ENCODE measurements around the gene METTL3.
A peak's percentile ranks its signal among the peaks of the same experiment; 100 is the strongest.

Gene METTL3

GRCh38 chr14:21543963-21544362, 32.8 kb upstream of the METTL3 start:
- Histone ChIP-seq H3K27ac (no peak overlapping the region), H3K9me3 (no peaks in the 10 kb centered on the region), H3K27me3 (peaks cover 0 to 18% of the 10 kb centered on the region in 2 donors), H3K4me3 (no peak overlapping the region), H3K36me3 (no peaks in the 10 kb centered on the region), H3K4me1 (no peaks in the 10 kb centered on the region)
- TF ChIP-seq, protein P1, sequence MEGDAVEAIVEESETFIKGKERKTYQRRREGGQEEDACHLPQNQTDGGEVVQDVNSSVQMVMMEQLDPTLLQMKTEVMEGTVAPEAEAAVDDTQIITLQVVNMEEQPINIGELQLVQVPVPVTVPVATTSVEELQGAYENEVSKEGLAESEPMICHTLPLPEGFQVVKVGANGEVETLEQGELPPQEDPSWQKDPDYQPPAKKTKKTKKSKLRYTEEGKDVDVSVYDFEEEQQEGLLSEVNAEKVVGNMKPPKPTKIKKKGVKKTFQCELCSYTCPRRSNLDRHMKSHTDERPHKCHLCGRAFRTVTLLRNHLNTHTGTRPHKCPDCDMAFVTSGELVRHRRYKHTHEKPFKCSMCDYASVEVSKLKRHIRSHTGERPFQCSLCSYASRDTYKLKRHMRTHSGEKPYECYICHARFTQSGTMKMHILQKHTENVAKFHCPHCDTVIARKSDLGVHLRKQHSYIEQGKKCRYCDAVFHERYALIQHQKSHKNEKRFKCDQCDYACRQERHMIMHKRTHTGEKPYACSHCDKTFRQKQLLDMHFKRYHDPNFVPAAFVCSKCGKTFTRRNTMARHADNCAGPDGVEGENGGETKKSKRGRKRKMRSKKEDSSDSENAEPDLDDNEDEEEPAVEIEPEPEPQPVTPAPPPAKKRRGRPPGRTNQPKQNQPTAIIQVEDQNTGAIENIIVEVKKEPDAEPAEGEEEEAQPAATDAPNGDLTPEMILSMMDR (IDR thresholded peaks at IDR 0.05): no peak
- intact Hi-C loops (cut with DNase I; ENCODE audit: low total_unique reads): no loop called here
- DNase-seq: no peak

DNA sequence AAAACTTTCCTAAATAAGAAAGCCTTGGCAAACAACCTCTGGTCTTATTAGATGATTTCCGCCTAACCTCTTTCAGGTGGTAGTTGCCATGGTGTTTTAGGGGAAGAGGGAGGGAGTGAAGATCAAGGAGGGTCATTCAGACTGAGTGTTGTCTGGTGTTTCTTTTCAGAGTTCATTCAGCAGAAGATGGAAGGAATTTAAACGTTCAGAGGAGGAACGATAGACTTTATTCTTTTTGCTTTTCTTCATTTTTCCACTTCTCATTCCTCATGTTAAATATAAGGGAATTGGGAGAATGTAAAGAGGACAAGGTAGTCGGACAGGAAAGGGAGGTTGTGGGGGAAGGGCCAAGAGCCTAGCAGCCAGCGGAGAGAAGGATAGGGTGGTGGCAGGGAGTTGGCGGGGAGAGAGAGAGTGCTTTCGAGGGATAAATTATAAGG, 32.4 kb upstream of the METTL3 start:
- H3K27me3 ChIP-seq: peaks cover 0 to 20% of the 10 kb centered on the region in 2 donors
- TF ChIP-seq, protein P1 (IDR thresholded peaks at IDR 0.05): no peak
- no peak for DNase-seq
- H3K9me3 ChIP-seq: no peaks in the 10 kb centered on the region
- no peaks in the 10 kb centered on the region for H3K36me3 ChIP-seq
- intact Hi-C loops (cut with DNase I; ENCODE audit: low total_unique reads): no loop called here
- no peak overlapping the region for H3K4me3 ChIP-seq
- no peak overlapping the region for H3K27ac ChIP-seq
- H3K4me1 ChIP-seq: no peaks in the 10 kb centered on the region

DNA sequence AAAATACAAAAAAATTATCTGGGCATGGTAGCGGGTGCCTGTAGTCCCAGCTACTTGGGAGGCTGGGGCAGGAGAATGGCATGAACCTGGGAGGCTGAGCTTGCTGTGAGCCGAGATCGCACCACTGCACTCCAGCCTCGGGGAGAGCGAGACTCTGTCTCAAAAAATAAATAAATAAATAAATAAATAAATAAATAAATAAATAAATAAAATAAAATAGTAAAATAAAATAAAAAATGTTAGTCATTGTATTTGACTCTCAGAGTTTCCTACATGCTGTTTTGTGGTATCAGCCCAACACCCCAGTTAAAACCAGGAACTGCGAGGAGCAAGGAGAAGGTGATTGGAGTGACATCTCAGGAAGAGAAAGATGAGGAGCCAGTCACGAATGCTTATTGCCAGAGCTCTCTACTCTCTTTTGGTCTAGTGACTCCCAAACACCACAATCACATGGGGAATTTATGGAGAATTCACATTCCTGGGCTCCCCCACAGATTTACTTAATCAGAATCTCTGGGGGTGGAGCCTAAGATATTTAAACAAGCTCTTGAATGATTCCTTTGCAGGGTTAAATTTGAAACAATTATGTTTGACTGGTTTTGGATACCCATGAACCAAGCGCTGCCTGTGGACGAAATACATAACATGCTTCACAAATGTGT, 30.4 kb upstream of the METTL3 start:
- TF ChIP-seq, protein P1 (IDR thresholded peaks at IDR 0.05): no peak
- no peak overlapping the region for H3K4me3 ChIP-seq
- no peaks in the 10 kb centered on the region for H3K9me3 ChIP-seq
- intact Hi-C loops (cut with DNase I; ENCODE audit: low total_unique reads): no loop called here
- H3K27ac ChIP-seq: no peak overlapping the region
- H3K4me1 ChIP-seq: peaks cover 0 to 5% (median 4%) of the 10 kb centered on the region in 4 donors
- H3K27me3 ChIP-seq: peaks cover 0 to 38% of the 10 kb centered on the region in 2 donors
- no peaks in the 10 kb centered on the region for H3K36me3 ChIP-seq
- DNase-seq: no peak

DNA sequence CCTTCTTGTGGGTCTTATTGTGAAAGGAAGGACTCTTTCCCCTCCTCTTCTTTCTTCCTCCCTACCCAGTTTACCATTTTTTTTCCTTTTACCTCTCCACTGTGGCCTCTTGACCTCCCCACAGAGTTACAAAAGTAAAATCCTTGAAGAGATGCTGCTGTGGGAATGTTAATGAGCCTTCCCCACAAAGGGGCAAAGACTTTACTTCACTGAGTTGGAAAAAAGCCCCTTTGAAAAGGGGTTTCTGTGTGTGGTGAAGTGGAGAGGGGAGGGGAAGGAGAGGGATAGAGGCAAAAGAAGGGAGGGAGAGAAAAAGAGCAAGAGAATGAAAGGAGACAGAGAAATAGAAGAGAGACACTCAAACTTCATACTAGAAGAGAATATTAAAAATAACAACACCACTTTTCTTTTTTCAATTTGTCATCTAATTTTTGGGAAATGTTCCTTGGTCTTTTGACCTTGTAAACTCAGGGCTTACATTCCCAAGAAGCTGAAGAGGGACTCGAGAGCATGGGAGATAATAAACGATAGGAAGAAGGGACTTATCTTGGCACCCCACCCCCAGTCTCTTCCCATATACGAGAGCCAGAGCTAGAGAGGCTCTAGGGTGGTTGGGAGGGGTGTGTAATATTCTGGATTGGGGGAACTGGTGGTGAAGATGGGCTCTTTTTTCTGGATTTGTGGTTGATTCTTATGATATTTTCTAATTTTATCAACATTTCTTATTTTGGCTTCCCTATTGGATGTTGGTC, 28.2 kb upstream of the METTL3 start:
- Histone ChIP-seq H3K36me3 (no peaks in the 10 kb centered on the region), H3K27ac (no peak overlapping the region), H3K4me3 (no peak overlapping the region), H3K27me3 (peaks cover 0 to 56% of the 10 kb centered on the region in 2 donors), H3K9me3 (no peaks in the 10 kb centered on the region), H3K4me1 (peaks cover 0 to 10% (median 7%) of the 10 kb centered on the region in 4 donors)
- DNase-seq: no peak
- TF ChIP-seq, protein P1 (IDR thresholded peaks at IDR 0.05): no peak
- intact Hi-C loops (cut with DNase I; ENCODE audit: low total_unique reads): no loop called here

DNA sequence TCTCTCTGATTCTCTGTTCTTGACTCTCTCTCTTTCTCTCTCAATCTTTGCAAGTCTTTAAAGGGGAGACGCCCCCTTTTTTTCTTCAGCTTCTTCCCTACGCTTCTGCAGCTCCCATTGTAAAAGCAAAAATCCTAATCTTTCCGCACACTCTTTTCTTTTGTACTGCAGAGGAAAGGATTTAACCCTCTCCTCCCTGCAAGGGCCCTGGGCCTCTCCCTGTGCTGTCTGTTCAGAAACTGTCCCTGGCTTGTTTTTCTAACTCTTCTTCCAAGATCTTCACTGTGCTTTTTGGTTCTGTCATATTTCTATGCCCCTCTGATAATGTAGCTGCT, 25.9 kb upstream of the METTL3 start:
- intact Hi-C loops (cut with DNase I; ENCODE audit: low total_unique reads): no loop called here
- peaks cover 0 to 10% (median 7%) of the 10 kb centered on the region in 4 donors for H3K4me1 ChIP-seq
- no peak for DNase-seq
- peak overlapping the region in 1 of 2 donors; percentile 17 for H3K4me3 ChIP-seq
- peaks cover 0 to 67% of the 10 kb centered on the region in 2 donors for H3K27me3 ChIP-seq
- no peaks in the 10 kb centered on the region for H3K9me3 ChIP-seq
- TF ChIP-seq, protein P1 (IDR thresholded peaks at IDR 0.05): no peak
- H3K27ac ChIP-seq: no peak overlapping the region
- H3K36me3 ChIP-seq: no peaks in the 10 kb centered on the region

All from tibial artery (tissue), 4 donors.